Amniotic epithelial cell (primary cell): ENCODE data around the gene CDH26.

ENCODE experiments used
- DNase-seq: peaks from one replicate; pipeline ENCODE4 v3.0.0-alpha.2; 2010; ENCODE audit warnings: low read depth

CDH26 gene

DNA sequence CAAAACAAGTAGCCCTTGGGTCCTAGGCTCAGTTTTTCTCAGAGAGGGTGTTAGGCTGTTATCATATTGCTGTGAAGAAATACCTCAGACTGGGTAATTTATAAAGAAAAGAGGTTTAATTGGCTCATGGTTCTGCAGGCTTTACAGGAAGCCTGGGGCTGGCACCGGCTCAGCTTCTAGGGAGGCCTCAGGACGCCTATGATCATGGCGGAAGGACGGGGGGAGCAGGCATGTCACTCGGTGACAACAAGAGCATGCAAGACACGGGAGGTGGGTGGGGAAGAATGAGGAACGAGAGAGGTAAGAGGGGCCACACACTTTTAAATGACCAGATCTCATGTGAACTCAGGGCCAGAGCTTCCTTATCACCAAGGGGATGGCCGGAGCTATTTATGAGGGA, 26.9 kb downstream of the CDH26 start:
- no peak for DNase-seq

GRCh38 chr20:59985864-59986263, 27.6 kb downstream of the CDH26 start:
- DNase-seq: no peak

DNA sequence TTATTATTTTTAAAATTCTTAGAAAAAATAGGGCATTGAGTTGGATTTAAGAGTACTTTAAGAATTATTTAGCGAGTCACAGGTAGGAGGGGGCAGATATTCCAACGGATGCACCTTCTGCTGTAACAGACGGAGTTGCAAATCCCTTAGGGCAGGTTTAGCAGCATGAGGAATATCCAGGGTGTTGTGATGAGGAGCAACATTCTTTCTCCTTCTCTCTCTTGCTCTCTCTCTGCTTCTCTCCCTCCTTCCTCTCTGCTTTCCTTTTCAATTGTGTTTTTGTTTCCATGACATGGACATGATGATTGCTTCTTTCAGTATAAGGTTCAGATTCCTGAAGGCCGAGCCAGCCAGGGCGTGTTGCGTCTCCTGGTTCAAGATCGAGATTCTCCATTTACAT, 28.9 kb downstream of the CDH26 start:
- no peak for DNase-seq

DNA sequence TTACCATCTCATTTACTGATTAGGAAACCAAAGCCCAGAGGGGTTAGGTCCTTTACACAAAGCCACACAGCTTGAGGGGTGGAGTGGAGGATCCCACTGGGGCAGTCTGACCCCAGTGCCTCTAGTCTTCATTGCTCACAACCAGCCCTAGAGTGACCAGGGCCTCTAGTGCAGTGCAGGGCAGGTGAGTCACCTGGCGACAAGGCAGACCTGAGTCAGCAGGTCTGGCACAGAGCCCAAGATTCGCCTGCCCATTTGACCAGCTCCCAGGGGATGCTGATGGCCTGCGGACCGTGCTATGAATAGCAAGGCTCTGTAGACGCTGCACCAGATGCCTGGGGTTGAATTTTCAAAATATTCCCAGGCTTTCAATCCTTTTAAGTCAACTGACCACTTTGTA, 29.9 kb downstream of the CDH26 start:
- no peak for DNase-seq

DNA sequence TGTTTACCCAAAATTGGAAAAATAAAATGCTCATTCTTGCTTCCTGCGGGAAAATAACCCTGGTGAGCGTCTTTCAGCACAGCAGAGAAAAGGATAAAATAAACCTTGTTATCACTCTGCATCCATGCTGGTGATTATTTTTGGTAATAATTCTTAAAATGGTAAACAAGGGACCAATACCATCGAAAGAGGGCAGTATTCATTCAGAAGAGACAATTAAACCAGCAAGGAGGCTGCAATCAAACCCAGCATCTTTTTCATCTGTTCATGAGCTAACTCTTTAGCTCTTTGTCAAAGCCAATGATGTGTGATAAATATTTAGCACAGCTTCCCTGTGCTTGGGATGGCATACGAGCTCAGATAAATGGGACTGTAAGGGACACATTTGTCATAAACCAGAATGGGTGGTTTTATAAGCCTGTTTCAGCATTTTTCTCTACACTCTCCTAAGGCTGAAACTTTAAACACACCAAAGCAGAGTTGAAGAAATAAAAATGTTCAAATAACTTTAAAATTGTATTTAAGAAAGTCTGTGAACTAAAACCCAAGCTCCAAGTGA, 34.4 kb downstream of the CDH26 start:
- DNase-seq: no peak

- no peak for DNase-seq
Measured at GRCh38 chr20:59993736-59994430, 35.7 kb downstream of the CDH26 start.

DNA sequence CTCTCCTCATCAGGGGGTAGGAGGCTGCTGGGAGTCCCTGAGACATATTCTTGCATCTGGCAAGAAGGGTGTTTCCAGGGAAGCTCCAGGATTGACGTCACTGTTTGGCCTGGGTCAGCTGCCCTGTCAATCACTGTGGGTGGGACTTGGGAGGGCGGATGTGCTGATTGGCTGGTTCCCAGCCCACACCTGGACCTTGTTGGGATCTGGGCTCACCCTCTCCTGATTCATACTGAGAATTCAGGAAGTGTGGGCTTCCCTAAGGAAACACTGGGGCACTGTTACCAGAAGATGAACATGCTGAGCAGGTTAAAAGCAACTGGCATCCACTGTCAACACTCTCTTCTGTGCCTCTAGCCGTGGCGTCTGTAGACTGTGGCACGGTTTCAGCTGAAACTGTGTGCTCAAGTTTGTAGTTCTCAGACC, 36.5 kb downstream of the CDH26 start:
- DNase-seq: peak; percentile 10

DNA sequence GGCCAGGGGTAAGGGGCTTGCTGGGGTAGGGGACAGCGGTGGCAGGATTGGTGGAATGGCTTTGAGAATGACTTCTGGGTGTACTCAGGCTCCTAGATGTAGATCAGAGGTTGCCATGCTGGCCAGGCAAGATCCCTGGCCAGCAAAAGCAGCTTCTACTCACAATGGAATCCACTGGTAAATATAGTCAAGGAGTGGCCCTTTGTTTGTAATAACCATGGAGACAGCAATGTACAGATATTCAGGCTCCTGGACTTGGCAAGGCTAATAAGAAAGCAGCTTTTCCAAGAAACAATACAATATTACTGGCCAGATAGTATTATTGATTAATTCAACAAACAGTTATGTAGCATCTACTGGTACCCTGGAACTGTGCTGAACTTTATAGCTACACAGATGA, 37.9 kb downstream of the CDH26 start:
- DNase-seq: no peak

GRCh38 chr20:59997896-59998295, 39.7 kb downstream of the CDH26 start:
- DNase-seq: no peak

DNA sequence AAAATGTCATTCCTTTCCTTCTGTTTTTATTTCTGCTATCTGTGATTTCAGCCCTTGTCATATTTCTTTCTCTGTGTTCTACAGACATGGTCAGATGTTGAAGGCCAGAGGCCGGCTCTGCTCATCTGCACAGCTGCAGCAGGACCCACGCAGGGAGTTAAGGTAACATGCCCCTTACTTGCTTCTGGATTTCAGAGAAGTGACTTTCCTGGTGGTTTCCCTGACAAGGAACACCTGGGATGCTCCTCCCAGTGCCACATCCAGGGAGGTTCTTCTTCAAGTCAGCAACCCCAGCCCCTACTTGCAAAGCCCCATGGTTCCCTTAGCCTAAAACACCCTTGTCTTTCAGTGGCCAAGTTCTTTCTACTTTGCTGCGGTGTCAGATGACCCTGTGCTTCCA, 41.3 kb downstream of the CDH26 start:
- DNase-seq: no peak

GRCh38 chr20:60000271-60001042, 42.2 kb downstream of the CDH26 start:
- no peak for DNase-seq

GRCh38 chr20:60001108-60001507, 42.9 kb downstream of the CDH26 start:
- DNase-seq: no peak

DNA sequence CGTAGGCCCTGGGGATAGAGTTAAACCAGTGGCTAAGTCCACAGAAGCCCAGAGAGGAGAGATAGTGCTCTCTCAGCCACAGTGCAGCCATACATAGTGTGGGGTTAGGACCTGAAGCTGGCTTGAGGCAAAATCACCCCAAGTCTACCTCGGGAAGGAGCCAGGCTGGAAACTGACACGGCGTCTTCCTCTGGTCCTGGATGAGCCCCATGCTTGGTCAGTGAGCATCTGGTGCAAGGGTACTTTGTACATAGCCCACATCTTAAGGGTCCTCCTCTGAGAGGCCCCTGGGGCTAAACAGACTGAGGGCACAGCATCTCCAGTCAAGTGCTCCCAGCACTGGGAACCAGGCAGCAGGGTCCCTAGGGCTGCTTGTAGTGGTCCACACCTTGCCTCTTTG, 45.6 kb downstream of the CDH26 start:
- no peak for DNase-seq

GRCh38 chr20:60006261-60006660, 48.0 kb downstream of the CDH26 start:
- no peak for DNase-seq

GRCh38 chr20:60007464-60007863, 49.2 kb downstream of the CDH26 start:
- DNase-seq: no peak

- no peak for DNase-seq
Measured at GRCh38 chr20:60008130-60008808, 50.0 kb downstream of the CDH26 start.

DNA sequence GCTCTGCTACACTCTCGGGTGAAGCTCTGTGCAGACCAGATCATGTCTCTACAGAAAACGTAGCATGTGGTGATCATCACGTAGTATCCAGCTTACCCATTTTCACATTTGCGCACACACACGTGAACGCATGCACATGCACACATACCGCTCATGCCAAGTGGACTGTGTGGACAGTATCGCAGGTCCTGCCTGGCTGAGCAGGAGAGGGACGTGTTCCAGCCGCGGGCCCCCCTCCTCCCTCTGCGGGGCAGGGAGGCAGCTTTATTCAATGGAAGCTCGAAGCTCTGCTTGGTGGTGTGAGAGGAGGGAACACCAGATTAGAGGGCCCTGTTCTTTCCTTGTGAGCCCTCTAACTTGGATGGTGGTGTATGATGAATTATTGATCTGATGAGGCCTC, 51.1 kb downstream of the CDH26 start:
- no peak for DNase-seq

- peak; percentile 14 for DNase-seq
Measured at GRCh38 chr20:60009826-60010616, 51.8 kb downstream of the CDH26 start.

DNA sequence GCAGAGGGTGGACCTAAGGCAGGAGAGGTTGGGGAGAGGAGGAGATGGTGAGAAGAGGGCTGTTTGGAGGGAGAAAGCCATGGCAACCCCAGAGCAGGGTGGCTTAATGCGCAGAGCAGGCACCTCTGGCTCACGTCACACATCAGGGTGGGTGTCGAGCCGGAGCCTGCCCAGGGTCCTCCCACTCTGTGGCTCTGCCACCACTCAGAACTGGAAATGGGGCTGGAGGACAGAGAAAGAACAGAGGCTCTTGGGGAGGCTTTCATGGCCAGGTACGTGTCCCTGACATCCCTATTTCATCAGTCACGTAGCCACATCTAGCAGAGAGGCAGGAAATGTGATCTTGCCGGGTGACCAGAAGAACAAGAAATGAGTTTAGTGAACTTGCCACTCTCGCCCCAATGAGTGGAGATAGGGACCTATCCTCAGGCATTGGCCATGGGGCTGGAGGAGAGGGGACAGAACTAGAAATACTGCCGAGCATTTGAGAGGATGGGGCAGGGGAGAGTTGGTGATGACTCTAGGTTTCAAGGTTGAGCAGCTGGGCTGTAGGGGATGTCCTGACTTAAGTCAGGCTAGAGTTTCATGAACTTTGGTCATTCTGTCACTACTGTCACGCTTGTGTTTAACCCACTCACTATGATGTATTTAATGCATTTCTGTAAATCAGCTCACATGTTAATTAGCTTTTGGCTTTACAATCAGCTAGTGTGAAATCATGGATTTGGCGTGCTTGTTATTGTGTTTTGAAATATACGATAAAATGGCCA, 52.7 kb downstream of the CDH26 start:
- no peak for DNase-seq

- no peak for DNase-seq
Measured at GRCh38 chr20:60011512-60012507, 53.6 kb downstream of the CDH26 start.
